NCI-H1694 (cell line): ENCODE measurements around the gene VSIG10L2.

ENCODE experiments used
- DNase-seq: peaks from one replicate; lab custom pipeline; 2025; lab: John Stamatoyannopoulos, UW

VSIG10L2 gene

DNA sequence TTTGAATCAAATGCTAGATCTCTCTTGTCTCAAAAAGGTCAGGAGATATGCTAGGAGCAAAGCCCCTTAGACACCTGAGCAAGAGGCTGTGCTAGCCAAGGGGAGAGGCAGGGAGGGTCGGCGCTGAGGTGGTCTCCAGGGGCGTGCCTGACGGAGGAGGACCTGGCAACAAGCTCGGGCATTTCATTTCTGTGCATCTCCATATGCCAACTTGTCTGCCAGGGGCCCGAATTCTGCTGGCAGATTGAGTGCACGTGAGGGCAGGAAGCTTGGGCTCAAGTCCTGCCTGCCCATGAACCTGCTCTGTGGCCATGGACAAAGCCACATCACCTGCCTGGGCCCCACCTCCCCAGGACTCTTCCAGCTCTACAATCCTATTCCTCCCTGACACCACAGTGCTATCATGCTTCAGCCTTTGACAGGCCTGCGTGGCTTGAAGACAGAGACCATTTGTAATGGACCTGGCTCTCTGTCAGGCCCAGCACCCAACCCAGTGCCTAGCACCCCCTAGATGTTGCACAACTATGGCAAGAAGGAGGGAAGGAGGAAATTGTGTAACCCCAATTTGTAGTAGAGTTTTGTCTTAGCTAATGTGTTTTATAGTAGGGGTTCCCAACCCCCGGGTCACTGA, 16.3 kb upstream of the VSIG10L2 start:
- no peak for DNase-seq

DNA sequence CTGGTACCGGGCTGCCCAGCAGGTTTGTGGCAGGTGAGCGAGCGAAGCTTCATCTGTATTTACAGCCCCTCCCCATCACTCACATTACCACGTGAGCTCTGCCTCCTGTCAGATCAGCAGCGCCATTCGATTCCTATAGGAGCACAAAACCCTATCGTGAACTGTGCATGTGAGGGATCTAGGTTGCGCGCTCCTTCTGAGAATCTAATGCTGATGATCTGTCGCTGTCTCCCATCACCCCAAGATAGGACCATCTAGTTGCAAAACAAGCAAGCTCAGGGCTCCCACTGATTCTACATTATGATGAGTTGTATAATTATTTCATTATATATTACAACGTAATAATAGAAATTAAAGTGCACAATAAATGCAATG, 15.8 kb upstream of the VSIG10L2 start:
- DNase-seq, result no peak

DNA sequence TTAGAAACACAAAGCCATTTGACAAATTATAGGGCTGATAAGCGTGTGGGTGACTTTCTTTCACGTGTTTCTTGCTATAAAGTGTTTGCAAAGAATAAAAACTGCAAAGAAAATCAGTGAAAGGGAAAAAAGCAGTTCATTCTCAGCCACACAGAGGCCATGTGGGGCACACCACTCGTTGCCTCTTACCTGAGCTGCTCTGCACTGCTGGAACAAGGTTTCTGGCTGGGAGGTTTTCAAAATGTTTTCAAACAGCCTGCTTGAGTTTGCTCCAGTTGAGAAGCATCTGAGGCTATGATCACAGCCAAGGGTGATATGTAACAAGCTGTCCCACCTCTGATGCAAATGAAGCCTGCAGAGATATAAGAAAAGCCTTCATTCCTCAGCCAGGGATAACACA, 14.7 kb upstream of the VSIG10L2 start:
- DNase-seq, result no peak

- DNase-seq, result no peak
These were observed 14.2 kb upstream of the VSIG10L2 start for GRCh38 chr11:125931668-125932067.

GRCh38 chr11:125932301-125932700, 13.5 kb upstream of the VSIG10L2 start:
- no peak for DNase-seq

GRCh38 chr11:125933030-125933813, 12.6 kb upstream of the VSIG10L2 start:
- no peak for DNase-seq

- DNase-seq, result no peak
These were observed 11.4 kb upstream of the VSIG10L2 start for GRCh38 chr11:125934473-125934872.

DNA sequence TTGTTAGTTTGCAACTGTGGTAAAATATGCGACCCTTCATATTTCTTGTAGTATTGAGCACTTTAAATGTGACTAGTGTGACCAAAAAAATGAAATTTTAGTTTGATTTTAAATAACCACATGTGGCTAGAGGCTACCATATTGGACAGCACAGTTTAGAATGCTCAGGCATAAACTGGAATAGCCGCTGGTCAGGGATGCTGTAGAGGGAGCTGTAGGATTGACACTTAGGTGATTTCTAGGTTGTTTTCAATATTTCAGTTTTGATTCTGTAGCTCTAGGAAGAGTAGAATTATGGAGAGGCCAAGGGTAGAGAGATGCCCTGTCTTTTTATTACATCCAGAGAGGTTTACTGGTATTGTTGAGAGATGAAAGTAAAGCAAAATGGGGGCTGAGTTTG, 10.8 kb upstream of the VSIG10L2 start:
- DNase-seq, result no peak

DNA sequence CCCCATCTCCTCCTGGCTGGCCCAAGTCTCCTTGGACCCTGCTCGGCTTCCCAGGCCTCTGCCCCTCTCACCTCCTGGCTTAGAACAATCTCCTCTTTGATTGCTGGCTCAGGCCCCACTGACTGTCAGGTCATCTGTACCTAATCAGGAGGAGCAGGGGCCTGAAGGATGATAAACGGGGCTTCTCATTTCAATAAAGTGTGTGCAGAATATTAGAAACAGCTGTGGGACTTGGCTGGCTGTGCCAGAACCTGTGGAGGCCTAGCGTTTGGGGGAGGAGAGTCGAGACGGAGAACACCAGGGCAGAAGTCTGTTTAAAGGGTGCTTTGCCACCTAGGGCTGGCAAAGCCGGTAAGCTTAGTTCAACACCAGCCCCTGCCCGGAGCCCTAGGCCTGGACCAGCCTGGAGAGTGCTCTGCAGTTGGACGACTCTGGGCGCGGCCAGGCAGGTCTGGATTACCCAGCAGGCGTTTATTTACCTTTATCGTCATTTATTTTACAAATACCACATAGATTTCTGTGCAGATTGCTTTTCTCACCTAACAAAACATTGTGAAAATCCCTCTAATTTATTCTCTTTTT, 10.1 kb upstream of the VSIG10L2 start:
- DNase-seq, result no peak

DNA sequence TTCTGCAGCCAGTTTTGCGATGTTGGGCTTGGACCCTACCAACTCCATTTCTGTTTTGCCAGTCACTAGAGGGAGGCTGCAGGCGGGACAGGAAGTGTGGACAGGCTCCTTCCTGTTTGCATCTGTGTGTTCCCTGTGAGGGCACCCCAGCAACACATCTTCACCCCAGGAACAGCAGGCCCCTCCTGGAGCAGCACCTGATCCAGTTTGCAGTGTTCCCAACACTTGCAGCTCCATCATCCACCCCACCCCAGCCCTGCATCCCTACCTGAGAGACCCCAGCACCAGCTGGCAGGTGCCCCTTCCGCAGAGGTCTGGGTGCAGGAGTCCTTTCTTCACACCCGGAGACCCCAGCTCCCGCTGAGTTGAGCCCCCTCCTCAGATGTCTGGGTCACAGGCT, 7.4 kb upstream of the VSIG10L2 start:
- DNase-seq, result no peak

- no peak for DNase-seq
These were observed 6.7 kb upstream of the VSIG10L2 start for GRCh38 chr11:125939081-125939521.

DNA sequence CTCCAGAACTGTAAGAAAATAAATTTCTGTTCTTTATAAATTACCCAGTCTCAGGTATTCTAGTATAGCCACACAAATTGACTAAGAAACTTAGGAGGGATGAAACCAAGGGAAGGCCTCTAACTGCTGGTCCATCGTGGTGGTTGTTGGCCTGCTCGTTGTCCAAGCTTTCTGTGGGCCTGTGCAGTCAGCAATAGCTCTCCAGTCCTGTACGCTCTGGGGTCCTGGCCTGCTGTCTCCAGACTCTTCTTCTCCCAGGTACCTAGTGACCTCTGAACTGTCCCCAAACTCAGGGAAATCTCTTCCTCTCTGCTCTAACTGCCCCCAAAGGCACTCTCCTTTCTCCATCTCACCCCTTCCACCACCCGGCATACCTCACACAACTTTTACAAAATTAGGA, 5.7 kb upstream of the VSIG10L2 start:
- no peak for DNase-seq

- DNase-seq, result no peak
These were observed 4.6 kb upstream of the VSIG10L2 start for GRCh38 chr11:125941267-125941618.

DNA sequence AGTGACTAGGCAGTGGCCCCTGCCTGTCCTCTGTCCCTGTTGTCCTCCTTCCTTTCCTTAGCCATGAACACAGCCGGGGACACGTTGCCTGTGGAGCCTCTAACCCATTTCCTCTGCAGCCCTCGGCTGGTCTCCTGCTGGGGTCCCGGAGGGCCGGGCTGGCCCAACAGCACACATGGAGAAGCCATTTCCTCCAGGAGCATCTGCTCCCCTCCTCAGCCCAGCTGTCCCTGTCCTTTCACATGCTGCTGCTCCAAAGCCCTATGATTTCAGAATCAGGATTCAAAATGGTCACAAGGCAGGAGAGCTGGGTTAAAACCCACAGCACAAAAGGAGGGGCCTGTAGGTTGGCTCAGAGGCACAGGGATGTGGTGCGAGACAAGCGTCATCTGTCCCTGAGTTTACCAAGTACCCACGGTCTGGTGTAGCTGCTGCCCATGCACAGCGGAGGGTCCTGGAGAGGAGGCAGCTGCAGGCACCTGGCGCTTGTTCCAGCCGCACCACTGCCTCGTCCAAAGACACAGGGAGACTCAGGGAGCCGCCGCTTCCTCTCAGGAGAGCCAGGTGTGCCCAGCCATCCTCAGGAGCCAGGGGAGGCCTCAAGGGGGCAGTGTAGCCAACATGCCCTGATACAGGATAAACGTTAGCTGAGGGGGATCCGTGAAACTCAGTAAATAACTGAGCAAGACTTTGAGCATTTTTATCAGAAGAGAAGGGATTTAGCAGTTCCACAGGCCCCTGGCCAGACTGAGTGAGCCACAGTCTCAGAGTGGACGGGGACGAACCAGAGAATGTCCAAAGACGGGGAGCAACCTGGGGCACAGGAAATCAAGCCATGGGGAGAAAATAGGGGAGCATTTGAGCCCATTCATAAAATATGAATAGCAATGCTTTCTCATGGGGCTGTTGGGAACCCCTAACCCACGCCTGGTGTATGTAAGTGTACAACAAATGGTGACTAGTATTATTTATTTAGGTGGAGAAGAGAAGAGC, 3.9 kb upstream of the VSIG10L2 start:
- DNase-seq, result no peak

- no peak for DNase-seq
These were observed 2.9 kb upstream of the VSIG10L2 start for GRCh38 chr11:125942771-125943428.

- no peak for DNase-seq
These were observed 2.0 kb upstream of the VSIG10L2 start for GRCh38 chr11:125943661-125944349.

DNA sequence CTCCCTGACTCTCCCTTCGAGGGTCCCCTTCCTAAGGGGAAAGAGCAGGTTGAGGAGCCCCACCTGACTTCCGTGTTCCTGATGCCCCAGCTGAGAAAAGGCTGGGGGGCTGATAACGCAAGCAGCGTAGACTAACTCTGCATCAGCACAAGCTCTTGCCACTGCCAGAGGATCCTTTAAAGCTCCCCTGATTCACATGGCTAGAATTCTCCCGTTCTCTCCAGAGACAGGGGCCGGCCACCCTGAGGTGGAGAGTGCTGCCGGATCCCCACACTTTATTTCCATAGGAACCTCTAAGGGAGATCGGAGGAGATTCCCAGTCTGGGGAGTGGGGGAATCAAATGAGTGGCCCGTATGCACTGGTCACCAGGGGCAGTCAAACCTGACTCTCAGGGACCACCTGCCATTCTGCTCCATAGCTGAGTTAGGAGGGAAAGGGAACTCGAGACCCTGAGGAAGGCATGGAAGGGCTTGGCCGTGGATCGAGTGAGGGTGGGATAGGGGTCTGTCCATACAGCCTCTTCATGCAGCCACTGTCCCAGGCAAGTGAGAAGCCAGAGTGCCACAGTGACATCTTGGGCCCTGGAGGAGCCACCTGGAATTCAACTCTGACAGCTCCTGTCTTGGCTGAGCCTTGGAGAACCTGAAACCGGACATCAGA, 1.4 kb upstream of the VSIG10L2 start:
- no peak for DNase-seq

- DNase-seq, result no peak
These were observed 640 bp upstream of the VSIG10L2 start for GRCh38 chr11:125945011-125945796.

DNA sequence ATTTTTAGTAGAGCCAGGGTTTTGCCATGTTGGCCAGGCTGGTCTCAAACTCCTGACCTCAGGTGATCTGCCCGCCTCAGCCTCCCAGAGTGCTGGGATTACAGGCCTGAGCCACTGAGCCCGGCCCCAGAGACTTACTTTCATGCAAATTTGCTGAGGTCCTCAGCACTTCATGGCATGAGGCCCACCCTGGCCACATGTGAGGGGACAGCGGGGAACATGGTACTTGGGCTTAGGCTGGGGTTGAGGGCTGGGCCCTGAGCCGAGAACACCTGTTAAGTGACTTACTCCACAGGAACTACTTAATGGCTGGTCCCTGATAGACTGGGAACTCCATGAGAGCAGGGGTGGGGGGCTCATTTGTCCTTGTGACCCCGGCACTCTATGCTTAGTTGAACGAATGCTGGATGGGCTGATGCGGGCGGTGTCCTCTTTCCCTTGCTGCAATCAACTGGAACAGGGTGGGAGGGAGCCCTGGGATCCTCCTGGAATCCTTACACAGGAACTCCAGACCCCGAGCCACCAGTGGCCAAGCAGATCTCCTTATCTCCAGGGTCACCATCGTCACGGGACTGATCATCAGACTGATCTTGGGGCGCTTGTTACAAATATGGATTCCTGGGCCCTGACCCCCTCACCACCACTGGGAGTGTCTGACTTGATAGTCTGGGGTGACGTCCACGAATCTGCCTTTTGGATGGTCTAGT, 1.0 kb downstream of the VSIG10L2 start:
- DNase-seq, result no peak
